SJSA1 (cell line): ENCODE data around the gene PDIK1L. TPM values are rescaled to one million over a fixed set of nuclear protein-coding genes. Genes with fewer than 3 reads are reported as not detected.

Experiments used
- DNase-seq, 2 experiments: peaks; one replicate each; pipeline ENCODE4 v3.0.0-alpha.2; 2015 to 2020; ENCODE audit warnings: low spot score in 2 of 2, low read depth in 1 of 2
- H3K27ac ChIP-seq: fragments of 250-450 bp; sonication (Bioruptor Pico); 2 replicates; pipeline ENCODE4 v1.5.1; 2020; ENCODE audit warnings: mild to moderate bottlenecking, moderate library complexity
- H3K27me3 ChIP-seq: fragments of 250-450 bp; sonication (Bioruptor Pico); replicated peaks from 2 replicates; pipeline ENCODE4 v1.5.1; 2020; ENCODE audit warnings: mild to moderate bottlenecking, moderate library complexity
- H3K36me3 ChIP-seq: fragments of 250-450 bp; sonication (Bioruptor Pico); 2 replicates; pipeline ENCODE4 v1.5.1; 2020; ENCODE audit warnings: mild to moderate bottlenecking
- H3K4me1 ChIP-seq: fragments of 250-450 bp; sonication (Bioruptor Pico); replicated peaks from 2 replicates; pipeline ENCODE4 v1.6.1; 2021; ENCODE audit warnings: mild to moderate bottlenecking
- H3K4me3 ChIP-seq: fragments of 250-450 bp; sonication (Bioruptor Pico); 2 replicates; pipeline ENCODE4 v1.5.1; 2020; ENCODE audit warnings: mild to moderate bottlenecking
- H3K9me3 ChIP-seq: fragments of 250-450 bp; sonication (Bioruptor Pico); replicated peaks from 2 replicates; pipeline ENCODE4 v1.5.1; 2020; ENCODE audit warnings: mild to moderate bottlenecking
- total RNA-seq: library from RNA; depleted of rRNA; stranded (reverse); fragments of >200 nt; shearing (Covaris generic); gene quantifications from 2 replicates; pipeline ENCODE4 v1.2.3, GENCODE V29; 2014

PDIK1L gene
- total RNA-seq, 1 experiment from 2014 or later: 9.1 TPM

DNA sequence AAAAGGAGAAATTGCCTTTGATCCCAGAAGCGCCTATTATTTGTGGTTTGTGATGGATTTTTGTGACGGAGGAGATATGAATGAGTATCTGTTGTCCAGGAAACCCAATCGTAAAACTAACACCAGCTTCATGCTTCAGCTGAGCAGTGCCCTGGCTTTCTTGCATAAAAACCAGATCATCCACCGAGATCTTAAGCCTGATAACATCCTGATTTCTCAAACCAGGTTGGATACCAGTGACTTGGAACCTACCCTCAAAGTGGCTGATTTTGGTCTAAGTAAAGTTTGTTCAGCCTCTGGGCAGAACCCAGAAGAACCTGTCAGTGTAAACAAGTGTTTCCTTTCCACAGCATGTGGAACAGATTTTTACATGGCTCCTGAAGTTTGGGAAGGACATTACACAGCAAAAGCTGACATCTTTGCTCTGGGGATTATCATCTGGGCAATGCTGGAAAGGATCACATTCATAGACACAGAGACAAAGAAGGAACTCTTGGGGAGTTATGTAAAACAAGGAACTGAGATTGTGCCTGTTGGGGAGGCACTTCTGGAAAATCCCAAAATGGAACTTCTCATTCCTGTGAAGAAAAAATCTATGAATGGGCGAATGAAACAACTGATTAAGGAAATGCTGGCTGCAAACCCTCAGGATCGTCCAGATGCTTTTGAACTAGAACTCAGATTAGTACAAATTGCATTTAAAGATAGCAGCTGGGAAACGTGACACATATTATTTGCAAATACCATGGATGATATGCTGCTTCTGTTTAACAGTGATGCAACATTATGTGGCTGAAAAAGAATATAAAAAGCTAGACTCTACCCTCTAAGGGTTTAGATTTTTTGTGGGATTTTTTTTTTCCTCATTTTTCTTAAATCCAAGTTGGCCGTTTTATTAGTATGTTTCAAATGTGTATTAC lies 10.5 kb downstream of the PDIK1L start:
- Histone ChIP-seq H3K27ac (no peak overlapping the region), H3K27me3 (no peaks in the 10 kb centered on the region; the same call in 1 of the 2 replicates), H3K36me3 (peaks cover 25% of the 10 kb centered on the region), H3K9me3 (no peaks in the 10 kb centered on the region), H3K4me3 (no peak overlapping the region), H3K4me1 (peaks cover 14% of the 10 kb centered on the region)
- no peak for DNase-seq

DNA sequence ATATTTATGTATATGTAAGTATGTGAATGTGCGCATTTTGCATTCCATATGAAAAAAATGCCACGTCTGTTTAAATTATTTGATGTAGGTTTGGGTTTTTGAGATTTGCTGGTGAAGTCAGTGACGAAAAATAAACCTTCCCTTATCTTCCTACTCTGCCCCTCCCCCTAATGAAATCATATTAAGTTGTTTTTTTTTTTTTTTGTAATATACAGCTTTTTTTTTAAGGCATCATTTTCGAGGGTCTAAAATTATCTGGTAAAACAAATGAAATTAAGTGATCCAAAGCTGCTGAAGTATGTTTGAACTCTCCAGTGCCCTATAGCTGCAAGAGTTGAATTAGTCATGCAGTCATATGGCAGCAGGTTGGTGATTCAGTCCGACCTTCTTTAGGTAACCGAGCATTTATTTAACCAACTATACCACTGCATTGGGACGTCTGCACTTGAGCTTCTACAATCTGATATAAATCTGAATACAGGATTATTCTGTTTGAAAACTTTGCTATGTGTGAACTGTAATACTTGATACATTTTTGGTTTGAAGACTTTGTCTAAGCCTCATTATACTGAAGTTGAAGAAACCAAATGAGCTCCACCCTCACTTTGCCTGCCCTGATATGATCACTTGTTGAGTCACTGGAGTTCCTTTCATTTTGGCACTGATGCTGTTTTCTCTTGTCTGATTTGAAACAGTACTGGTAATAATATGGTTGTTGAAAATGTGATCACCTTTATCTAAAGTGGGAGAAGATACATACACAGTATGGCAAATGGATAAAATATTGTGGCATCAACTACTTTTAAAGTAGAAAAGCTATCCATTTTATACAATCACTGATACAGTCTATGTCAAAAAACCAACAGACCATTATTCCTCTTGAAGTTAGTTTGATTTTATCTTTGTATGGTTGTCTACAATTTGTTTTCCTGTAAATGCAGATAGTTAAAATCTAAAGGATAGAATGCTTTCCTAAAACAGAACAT lies 11.7 kb downstream of the PDIK1L start:
- H3K27me3 ChIP-seq: no peaks in the 10 kb centered on the region; the same call in 1 of the 2 replicates
- H3K4me3 ChIP-seq: no peak overlapping the region
- H3K9me3 ChIP-seq: no peaks in the 10 kb centered on the region
- H3K36me3 ChIP-seq: peaks cover 19% of the 10 kb centered on the region
- no peak overlapping the region for H3K27ac ChIP-seq
- peaks cover 19% of the 10 kb centered on the region for H3K4me1 ChIP-seq
- DNase-seq: no peak

DNA sequence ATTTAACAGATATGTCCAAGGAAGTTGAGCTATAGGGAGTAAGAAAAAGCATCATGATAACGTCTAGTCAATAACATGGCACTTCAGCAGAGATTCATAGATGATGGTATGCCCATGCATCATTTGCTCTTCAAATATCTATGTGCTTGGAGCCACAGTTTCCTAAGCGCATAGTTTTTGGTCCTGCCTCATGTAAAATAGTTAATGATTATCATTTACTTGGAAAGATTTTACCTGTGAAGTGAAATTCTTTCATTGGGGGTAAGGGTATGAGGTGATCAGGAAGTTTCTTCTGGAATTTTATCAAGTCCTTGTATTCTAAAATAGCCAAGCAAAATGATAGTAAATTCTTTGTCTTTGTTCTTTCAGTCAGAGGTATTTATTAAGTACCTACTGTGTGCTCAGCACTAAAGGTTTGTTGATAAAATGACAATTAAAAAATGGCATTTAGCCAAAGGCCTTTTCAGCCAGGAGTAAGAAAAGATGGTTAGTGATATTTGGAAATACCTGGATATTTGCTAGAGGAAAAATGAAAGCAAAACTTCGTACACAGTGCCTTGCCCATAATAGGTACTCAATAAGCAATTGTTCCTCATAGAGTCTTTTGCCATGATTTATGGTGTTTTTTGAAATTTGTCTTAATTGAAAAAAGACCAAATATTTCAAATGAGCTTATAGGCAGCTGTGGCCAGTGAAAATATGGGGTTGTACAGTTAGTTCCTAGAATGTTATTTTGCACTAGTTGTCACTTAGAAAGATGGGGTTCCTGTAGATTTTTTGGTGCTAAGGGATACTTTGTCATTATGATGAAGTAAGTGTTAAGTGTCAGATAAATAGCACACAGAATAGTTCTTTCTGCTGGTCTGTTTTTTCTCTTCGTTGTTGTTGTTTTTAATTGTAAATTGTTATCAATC lies 13.1 kb downstream of the PDIK1L start:
- H3K4me3 ChIP-seq: no peak overlapping the region
- H3K27me3 ChIP-seq: no peaks in the 10 kb centered on the region
- no peak for DNase-seq
- peaks cover 13% of the 10 kb centered on the region for H3K36me3 ChIP-seq
- H3K9me3 ChIP-seq: no peaks in the 10 kb centered on the region
- no peak overlapping the region for H3K27ac ChIP-seq
- H3K4me1 ChIP-seq: peaks cover 19% of the 10 kb centered on the region

DNA sequence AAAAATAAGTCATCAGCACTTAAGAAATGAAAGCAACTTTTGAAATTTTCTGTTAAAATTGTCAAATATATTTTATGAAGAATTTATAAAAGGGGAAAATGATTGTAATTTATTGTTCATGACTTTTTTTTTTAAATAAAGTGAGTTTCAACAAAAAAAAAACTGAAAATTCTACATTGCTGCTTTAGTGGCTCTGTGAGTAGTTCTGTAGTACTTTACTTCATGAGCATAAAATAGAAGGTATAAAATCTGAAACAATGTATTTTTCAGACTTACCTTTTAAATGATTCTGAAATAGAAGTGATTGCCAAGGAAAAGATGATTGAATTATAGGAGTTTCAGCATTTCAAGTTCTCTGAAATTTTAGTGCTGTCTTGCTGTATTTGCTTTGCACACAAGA lies 13.8 kb downstream of the PDIK1L start:
- Histone ChIP-seq H3K27ac (no peak overlapping the region), H3K27me3 (no peaks in the 10 kb centered on the region), H3K4me3 (no peak overlapping the region), H3K36me3 (peaks cover 13% of the 10 kb centered on the region), H3K9me3 (no peaks in the 10 kb centered on the region), H3K4me1 (peaks cover 19% of the 10 kb centered on the region)
- no peak for DNase-seq

DNA sequence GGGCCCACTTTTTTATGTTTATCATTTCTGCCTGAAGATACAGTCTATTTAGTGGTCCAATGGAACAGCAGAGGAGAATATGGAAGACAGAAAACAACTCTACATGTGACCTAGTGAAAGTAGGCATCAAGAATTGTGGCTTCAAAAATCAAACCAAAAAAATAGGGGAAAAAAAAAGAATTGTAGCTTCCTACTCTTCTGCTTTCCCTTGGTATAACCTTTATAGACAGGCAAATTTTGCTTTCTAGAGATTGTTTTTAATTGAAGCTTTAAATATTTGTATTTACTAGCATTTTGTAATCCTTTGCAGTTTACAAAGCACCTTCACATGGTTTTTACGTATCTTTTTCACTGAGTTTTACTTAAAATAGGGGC lies 14.3 kb downstream of the PDIK1L start:
- no peaks in the 10 kb centered on the region; the same call in 1 of the 2 replicates for H3K27me3 ChIP-seq
- no peaks in the 10 kb centered on the region for H3K9me3 ChIP-seq
- peaks cover 13% of the 10 kb centered on the region for H3K36me3 ChIP-seq
- no peak for DNase-seq
- H3K4me3 ChIP-seq: no peak overlapping the region
- H3K27ac ChIP-seq: peak overlapping the region; percentile 68
- H3K4me1 ChIP-seq: peaks cover 19% of the 10 kb centered on the region

DNA sequence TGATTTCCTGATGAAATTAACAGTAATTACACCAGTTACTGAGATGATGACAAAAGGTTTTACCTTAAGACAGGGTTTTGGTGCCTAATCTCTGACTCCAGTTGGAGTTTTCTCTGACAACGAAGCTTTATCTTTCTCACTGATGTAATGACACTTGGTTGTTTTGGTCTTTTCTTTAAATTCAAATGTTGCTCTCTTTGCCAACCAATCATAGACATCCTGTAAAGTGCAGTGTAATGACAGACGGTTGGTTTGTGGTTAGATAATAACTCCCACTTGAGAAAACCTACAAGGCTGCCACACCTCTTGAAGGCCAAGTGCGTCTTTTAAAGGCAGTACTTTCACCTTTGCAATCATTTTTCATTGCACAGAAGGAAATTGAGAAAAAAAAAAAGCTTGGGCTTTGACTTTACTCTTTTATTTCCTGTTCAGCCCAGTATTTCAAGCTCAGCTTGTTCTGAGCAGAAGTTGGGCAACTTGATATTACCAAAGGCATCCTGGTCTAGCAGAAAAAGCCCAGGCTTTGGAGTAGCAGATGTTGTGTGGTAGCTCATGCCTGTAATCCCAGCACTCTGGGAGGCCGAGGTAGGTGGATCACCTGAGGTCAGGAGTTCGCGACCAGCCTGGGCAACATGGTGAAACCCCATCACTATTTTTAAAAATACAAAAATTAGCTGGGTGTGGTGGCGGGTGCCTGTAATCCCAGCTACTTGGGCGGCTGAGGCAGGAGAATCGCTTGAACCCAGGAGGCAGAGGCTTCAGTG lies 14.9 kb downstream of the PDIK1L start:
- H3K4me1 ChIP-seq: peaks cover 19% of the 10 kb centered on the region
- no peaks in the 10 kb centered on the region for H3K9me3 ChIP-seq
- peak in 1 of 2 experiments; percentile 67 for DNase-seq
- H3K27ac ChIP-seq: peak overlapping the region; percentile 68
- H3K27me3 ChIP-seq: no peaks in the 10 kb centered on the region; the same call in 1 of the 2 replicates
- no peak overlapping the region for H3K4me3 ChIP-seq
- H3K36me3 ChIP-seq: peaks cover 13% of the 10 kb centered on the region

DNA sequence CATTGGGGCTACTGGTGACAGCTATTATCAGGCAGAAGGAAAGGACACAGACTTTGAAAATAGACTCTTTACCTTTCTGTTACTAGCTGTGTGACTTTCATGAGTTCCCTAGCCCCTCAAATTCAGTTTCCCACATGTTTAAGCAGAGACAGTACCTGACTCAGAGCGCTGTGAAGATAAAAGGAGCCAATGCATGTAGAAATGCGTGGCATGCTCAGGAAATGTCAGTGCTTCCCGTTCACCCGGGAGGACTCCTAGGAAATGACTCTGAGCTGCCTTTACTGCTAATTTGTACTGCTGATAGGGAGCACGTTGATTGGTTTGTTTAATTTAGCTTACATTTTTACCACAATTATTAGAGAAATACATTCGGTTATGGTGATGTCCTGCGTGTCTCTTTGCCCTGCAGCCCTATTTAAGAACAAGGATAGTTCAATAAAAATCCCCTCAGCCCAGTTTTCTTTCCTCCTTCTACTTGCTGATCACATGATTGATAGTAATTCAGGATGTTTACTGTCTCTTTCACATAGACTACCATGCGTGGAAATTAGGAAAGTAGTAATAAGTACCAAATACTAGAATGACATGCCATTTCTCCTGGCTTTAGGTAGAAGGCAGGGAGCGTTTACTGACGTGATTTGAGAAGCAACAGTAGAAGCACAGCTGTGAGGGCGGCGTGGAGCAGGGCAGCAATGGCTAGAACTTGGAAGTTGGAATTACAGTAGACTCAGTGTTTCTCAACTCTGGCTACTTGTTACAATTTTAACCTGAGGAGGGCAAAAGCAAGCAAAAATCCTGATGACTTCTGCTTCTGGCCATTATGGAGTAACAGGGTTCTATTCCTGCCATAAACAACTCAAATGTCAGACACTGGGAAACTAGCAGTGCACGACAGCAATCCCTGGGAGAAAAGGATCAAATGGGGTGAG lies 15.9 kb downstream of the PDIK1L start:
- Histone ChIP-seq H3K27me3 (no peaks in the 10 kb centered on the region; the same call in 1 of the 2 replicates), H3K27ac (no peak overlapping the region), H3K9me3 (no peaks in the 10 kb centered on the region), H3K36me3 (peaks cover 5% of the 10 kb centered on the region), H3K4me1 (peaks cover 19% of the 10 kb centered on the region), H3K4me3 (no peak overlapping the region)
- DNase-seq: no peak

DNA sequence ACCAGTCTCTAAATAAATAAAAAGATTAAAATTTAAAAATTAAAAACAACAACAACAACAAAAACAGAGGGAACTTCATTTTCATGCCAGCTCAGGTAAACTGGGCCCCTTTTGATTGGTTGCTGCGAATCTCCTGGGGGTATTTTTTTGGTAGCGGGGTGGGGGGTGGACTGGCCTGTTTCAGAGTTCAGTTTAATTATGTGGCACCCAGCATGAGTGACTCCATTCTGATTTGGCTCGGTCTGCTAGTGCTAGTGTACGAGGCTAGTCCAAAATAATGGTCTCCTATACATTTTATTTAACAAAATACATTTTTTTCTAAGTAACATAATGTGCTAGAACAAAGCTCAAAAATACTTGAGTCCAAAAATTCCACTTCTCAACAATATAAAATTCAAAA lies 18.2 kb downstream of the PDIK1L start:
- peaks cover 19% of the 10 kb centered on the region for H3K4me1 ChIP-seq
- DNase-seq: no peak
- no peak overlapping the region for H3K4me3 ChIP-seq
- H3K9me3 ChIP-seq: no peaks in the 10 kb centered on the region
- no peak overlapping the region for H3K27ac ChIP-seq
- no peaks in the 10 kb centered on the region; the same call in 1 of the 2 replicates for H3K36me3 ChIP-seq
- no peaks in the 10 kb centered on the region; the same call in 1 of the 2 replicates for H3K27me3 ChIP-seq

DNA sequence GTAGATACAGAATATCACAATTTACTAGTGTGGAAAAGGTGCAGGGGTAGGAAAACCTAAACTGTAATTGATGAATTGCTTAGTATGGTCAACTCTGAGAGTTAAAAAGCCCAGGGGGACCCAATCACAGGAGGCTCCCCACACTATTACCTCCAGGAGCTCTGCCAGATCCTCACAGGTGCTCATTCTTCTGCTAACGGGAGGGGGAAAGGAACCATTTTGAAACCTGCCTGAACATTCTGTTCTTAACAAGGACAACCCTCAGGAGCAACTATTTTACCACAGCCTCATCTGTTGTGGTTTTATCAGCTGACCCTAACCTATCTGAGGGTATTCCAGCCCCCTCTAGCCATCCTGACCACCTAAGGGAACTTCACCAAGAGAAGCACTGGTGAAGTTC lies 19.1 kb downstream of the PDIK1L start:
- DNase-seq: no peak
- H3K27ac ChIP-seq: no peak overlapping the region
- H3K9me3 ChIP-seq: no peaks in the 10 kb centered on the region
- peaks cover 19% of the 10 kb centered on the region for H3K4me1 ChIP-seq
- H3K27me3 ChIP-seq: no peaks in the 10 kb centered on the region; the same call in 1 of the 2 replicates
- no peaks in the 10 kb centered on the region for H3K36me3 ChIP-seq
- no peak overlapping the region for H3K4me3 ChIP-seq

DNA sequence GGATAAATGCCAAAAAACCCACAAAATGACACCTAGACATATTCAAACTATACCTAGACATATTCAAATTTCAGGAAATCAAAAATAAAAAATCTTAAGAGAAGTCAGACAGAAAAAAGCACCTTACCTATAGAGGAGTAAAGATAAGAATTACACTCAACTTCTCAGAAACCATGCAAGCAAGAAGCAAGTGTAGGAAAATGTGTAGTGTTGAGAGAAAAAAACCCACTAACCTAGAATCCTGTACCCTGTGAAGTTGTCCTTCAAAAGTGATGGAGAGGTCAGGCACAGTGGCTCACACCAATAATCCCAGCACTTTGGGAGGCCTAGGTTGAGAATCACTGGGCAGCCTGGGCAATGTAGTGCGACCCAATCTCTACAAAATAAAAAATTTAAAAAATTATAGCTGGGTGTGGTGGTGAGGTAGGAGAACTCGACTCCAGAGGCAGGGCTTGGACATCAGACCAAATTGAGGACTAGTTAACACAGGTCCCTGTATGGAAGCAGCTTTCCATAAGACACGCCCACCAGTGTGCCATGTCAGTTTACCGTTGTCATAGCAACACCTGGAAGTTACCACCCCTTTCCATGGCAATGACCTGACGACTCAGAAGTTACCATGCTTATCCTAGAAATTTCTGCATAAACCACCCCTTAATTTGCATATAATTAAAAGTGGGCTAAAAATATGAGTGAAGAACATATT lies 20.7 kb downstream of the PDIK1L start:
- H3K36me3 ChIP-seq: no peaks in the 10 kb centered on the region
- no peak for DNase-seq
- no peaks in the 10 kb centered on the region for H3K9me3 ChIP-seq
- no peak overlapping the region for H3K4me3 ChIP-seq
- H3K27me3 ChIP-seq: no peaks in the 10 kb centered on the region; the same call in 1 of the 2 replicates
- peaks cover 3% of the 10 kb centered on the region for H3K4me1 ChIP-seq
- H3K27ac ChIP-seq: no peak overlapping the region

DNA sequence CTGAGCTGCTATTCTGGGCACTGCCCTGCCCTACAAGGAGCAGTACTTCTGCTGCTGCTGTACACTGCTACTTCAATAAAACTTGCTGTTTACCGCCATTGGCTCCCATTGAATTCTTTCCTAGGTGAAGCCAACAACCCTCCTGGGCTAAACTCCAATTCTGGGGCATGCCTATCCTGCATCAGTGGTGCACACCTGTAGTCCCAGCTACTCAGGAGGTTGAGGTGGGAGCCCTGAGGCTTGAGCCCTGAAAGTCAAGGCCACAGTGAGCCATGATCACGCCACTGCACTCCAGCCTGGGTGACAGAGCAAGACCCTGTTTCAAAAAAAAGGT lies 21.2 kb downstream of the PDIK1L start:
- Histone ChIP-seq H3K36me3 (no peaks in the 10 kb centered on the region), H3K27me3 (no peaks in the 10 kb centered on the region; the same call in 1 of the 2 replicates), H3K4me1 (no peaks in the 10 kb centered on the region), H3K4me3 (no peak overlapping the region), H3K9me3 (no peaks in the 10 kb centered on the region), H3K27ac (no peak overlapping the region)
- no peak for DNase-seq
